NCI-H446 treated with DMSO at 0.1 percent for 48 hours (cell line): ENCODE measurements around the gene NFX1.

Experiments used
- DNase-seq: peaks from one replicate; lab custom pipeline; 2025; lab: John Stamatoyannopoulos, UW

NFX1 gene

DNA sequence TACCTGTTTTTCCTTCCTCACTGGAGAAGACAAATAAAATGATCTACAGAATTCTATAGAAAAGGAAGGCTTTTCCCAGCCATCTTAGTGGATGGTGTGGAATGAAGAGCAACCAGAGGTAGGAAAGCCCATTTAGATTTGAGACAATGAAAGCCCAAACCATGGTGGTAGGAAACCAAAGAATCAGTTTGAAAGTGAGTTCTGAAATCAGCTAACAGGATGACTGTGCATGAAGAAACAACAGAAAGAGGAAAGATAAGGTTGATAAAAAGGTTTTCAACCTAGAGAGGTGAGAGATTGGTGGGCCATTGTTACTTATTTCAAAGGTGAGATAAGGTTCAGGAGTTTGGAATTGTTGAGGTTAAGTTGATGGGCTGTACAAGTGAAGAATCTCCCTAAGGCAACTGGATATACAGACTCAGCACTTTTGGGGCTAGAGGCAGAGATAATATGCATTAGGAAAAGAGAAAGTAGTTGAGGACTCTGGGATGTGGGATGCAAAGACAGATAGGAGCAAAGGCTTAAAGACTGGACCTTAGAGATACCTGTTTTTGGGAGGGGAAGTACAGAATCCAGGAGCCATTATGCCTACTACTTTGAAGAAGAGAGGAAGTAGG lies 23.1 kb upstream of the NFX1 start:
- DNase-seq = no peak

DNA sequence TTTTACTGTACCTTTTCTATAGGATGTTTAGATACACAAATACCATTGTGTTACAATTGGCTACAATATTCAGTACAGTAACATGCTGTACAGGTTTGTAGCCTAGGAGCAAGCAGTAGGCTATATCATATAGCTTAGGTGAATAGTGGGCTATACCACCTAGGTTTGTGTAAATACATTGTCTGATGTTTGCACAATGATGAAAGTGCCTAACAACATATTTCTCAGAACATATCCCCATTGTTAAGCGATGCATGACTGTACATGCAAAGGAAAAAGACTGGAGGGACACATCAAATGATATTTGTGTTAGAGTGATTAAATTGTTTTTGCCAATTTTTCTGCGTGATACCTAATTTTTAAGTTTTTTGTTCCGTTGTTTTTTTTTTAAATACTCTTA lies 20.2 kb upstream of the NFX1 start:
- DNase-seq = no peak

DNA sequence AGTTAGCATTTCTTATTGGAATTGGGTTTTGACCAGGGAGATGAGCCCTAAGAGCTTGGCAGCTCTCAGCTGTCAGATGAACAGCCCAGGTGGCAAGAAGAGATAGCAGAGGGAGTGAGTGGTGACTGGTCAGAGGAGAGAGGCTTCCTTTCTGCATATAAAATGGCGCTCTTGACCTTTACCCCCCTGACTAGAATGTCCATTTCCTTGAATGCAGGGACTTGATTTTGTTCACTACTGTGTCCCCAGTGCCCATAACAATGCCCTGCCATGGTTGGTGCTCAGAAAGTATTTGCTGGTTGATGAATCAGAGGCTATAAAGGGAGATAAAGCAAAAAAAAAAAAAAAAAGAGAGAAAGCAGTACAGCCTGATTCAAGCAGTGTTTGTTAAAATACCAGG lies 18.3 kb upstream of the NFX1 start:
- no peak for DNase-seq

DNA sequence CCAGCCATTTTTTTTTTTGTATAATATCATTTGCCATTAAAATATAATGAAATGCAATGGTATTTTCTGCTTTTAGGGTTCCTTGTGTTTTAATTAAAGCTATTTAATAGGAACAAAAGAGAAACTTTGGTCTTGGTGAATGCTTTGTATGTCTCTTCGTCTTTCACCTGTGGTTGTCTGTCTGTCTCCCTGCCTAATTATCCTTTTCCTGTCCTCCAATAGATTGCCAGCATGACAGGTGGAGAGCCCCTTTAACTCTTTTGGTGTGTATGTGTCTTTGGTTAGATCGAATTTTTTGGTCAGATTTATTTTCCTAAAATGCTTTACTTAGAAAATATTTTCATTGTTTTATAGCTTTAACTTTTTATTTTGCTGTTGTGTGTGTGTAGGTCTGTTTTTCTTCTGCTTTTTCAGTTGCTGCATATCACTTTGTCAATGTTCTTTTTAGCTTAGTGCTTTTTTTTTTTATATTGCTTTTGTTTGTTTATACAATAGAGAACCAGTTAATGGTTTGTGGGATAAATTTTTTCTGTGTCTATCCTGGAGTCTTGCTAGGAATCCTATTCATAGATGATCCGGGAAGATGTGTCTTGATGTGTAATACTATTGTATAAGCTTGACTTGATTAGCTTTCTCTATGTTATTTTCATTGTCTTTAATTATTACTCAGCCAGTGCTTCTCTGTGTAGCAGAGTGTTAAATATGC lies 16.9 kb upstream of the NFX1 start:
- DNase-seq = no peak

DNA sequence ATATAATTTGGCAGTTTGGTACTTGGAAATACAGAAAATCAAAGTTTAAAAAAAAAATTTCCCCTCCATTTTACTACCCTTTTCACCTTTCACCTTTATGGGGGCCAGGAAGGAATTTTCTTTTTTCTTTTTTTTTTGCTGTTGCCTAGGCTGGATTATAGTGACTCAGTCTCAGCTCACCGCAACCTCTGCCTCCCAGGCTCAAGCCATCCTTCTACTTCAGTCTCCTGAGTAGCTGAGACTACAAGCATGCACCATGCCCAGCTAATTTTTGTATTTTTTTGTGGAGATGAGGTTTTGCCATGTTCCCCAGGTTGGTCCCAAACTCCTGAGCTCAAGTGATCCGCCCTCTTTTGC lies 16.4 kb upstream of the NFX1 start:
- no peak for DNase-seq

DNA sequence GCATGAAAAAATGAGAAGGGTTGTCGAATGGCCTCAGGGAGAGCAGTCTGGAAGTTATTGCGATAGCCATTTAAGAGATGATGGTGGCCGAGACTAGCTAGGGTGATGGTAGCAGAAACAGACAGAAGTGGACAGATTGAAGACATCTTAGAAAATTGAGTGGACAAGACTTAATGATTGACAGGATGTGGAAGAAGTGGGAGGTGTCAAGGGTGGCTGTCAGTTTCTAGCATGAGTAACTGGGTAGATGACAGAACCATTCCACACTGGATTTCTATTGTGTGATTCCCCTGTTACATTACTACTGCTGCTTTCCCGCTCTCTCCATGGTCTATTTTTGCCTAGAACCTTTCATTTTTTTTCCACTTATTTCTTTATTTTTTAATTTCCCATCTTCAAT lies 12.8 kb upstream of the NFX1 start:
- no peak for DNase-seq

DNA sequence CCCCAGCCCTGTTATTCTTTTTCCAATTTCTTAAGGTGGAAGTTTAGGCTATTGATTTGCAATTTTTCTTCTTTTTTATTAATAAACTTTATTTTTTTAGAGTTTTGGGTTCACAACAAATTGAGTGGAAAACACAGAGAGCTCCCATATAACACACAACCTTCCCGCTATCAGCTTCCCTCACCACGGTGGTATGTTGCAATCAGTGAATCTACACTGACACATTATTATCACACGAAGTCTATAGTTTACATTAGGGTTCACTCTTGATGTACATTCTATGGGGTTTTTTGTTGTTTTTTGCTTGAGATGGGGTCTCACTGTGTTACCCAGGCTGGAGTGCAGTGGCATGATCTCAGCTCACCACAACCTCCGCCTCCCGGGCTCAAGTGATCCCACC lies 4.8 kb upstream of the NFX1 start:
- DNase-seq = no peak

DNA sequence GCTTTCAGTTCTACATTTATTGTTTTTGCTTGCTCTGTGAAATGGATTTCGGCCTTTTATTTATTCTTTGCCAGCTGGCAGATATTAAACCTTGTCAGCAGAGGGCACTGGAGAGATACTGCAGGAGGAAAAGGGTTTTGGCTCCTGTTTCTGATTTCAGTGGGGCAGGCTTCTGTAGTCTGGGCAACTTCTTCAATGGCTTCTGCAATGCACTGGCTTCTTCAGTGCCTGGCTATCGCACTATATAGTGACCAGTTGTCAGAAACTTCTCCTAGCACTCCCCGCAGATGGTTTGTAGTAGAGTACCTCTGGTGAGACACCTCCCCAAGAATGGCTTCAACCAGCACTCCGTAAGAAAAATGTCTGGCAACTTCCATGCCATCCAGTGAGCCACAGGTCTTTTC lies 3.2 kb upstream of the NFX1 start:
- DNase-seq = peak; percentile 50

GRCh38 chr9:33288235-33288634 lies 2.1 kb upstream of the NFX1 start:
- no peak for DNase-seq

- DNase-seq = no peak
These were observed 1.4 kb upstream of the NFX1 start for GRCh38 chr9:33288828-33289483.

- DNase-seq = no peak
These were observed 820 bp upstream of the NFX1 start for GRCh38 chr9:33289496-33289895.

DNA sequence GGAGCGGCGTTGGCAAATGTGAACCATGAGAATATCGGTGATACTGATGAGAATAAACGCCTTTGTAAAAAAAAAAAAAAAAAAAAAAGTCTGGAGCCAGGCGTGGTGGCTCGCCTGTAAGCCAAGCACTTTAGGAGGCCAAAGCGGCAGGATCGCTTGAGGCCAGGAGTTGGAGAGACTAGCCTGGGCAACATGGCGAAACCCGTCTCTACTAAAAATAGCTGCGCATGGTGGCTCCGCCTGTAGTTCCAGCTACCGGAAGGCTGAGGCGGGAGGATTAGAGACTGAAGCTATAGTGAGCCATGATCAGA lies 425 bp upstream of the NFX1 start:
- no peak for DNase-seq

DNA sequence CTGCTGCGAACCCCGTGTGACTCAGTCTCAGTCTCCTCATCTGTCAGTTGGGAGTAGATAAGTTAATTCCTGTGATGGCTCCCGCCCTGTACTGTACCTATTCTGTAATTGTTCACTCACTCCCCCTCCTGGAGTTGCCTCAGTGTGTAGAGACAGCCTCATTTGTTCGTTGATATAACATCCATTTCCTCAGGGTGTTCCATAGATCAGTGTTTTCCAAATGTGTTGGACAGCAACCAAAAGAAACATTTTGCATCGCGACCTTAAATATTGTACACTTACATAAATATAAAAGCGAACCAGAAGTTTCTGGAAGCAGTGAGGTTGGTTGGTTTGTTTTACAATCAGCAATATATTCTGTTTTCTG lies 698 bp downstream of the NFX1 start:
- no peak for DNase-seq

- DNase-seq = no peak
These were observed 1.6 kb downstream of the NFX1 start for GRCh38 chr9:33291901-33292300.

- DNase-seq = no peak
These were observed 3.5 kb downstream of the NFX1 start for GRCh38 chr9:33293782-33294181.

- no peak for DNase-seq
These were observed 4.5 kb downstream of the NFX1 start for GRCh38 chr9:33294670-33295432.

DNA sequence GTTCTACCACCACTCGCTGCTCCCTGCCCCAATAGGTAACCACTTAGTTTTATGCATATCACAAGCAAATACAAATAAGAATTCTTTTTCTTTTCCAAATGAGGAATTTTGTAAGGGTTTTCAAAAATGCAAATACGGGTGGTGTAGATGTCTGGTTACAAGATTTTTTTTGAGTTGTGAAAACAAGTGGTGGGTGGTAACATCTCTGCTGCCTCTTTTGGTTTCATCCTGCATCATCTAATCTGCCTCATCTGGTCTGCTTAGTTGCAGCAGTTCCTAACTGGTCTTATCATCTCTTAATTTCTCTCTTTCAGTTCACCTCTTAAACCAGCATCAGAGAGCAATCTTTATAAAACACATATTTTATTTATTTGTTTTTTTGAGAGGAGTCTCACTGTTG lies 5.3 kb downstream of the NFX1 start:
- no peak for DNase-seq

GRCh38 chr9:33297432-33297831 lies 7.1 kb downstream of the NFX1 start:
- DNase-seq = no peak

GRCh38 chr9:33300546-33300945 lies 10.2 kb downstream of the NFX1 start:
- no peak for DNase-seq

DNA sequence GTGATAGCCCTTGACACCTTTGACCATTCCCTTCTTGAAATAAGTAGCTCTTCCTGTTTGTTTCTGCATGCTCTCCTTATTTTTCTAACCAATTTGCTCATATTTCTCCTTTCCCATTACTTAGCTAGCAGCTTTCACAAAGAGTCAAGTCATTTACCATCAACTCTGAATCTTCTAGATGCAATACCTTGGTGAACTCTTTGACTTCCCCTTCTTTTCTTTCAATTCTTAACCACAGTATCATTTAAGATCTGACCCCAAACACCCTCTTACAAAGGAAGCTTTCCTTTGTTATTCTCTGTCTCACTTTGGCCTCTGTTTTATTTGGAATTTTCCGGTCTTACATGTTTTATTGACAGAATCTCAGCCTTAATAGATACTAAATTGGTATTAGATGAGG lies 14.0 kb downstream of the NFX1 start:
- no peak for DNase-seq

DNA sequence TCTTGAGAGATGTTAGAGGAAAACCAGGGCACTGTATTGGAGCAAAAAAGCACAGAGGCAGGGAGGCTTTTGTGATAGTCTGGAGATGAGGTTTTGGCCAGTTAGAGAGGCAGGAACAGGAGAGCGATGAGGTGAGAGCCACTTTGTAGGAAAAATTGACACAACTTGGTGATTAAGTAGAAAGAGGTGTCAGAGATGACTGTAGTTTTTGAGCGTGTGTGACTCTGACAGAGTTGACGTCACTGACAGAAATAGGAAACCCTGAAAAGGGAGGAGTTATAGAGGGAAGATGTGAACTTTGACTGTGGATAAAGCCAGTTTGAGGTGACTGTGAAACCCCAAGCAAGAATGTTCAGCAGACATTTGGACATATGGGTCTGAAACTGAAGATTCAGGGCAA lies 15.7 kb downstream of the NFX1 start:
- no peak for DNase-seq

- DNase-seq = no peak
These were observed 16.8 kb downstream of the NFX1 start for GRCh38 chr9:33307067-33307466.

GRCh38 chr9:33309903-33310302 lies 19.6 kb downstream of the NFX1 start:
- DNase-seq = no peak
